HL-60/S4 treated with retinoic acid at 250 ng/mL for 4 days and 3 days (cell line): ENCODE measurements around the gene IL27RA.

Experiments used
- in situ Hi-C: fragments of 300-500 bp; cut with MboI; formaldehyde crosslinking; loops from 2 replicates; pipeline ENCODE4 v1.7.0; 2022; ENCODE audit warnings: low sequenced_read_pairs

IL27RA gene

GRCh38 chr19:14031719-14032480, at the start of gene IL27RA:
TSS of gene IL27RA (plus strand) at chr19:14031762. CDS start at chr19:14031873, 111 bp downstream.
- in situ Hi-C loops, result no loop called here

DNA sequence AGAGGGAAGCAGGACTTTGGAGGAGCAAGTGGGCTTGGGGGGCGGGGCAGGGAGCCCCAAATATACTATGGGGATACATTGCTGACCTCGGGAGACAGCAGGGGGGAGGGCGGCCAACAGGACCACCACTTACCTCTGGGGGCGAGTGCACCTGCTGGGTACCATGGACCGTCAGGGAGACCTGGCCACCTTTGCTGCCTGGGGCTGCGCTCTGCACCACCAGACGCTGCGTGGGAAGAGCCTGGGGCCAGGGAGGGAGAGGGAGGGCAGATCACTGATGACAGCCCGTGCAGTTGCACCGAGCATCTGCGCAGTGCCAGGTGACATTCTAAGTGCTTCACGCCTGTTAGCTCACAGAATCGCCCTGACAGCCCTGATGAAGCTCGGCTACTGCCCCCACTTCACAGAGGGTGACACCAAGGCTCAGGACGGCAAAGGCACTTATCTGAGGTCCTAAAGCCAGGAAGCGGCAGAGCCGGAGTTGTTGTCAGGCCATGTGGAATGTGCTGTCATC, 49.5 kb upstream of the IL27RA start:
- in situ Hi-C loops, result no loop called here

DNA sequence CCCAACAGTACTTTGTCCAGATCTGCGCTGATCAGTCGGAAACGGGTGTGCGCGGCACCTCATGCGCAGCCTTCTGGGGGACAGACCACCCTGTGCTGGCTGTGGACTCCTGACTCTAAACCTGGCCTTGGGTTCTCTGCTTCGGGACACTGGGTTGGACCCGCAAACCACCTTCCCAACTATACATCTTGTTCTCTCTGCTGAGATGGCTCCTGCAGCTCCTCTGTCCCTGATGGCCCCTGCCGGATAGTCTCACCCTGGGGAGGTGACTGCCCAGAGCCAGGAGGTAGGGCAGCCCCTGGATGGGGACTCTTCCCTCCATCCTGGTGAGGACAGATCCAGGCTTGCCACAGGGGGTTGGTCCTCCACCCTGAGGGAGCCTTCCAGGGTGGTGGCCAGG, 48.8 kb upstream of the IL27RA start:
- in situ Hi-C loops, result no loop called here

DNA sequence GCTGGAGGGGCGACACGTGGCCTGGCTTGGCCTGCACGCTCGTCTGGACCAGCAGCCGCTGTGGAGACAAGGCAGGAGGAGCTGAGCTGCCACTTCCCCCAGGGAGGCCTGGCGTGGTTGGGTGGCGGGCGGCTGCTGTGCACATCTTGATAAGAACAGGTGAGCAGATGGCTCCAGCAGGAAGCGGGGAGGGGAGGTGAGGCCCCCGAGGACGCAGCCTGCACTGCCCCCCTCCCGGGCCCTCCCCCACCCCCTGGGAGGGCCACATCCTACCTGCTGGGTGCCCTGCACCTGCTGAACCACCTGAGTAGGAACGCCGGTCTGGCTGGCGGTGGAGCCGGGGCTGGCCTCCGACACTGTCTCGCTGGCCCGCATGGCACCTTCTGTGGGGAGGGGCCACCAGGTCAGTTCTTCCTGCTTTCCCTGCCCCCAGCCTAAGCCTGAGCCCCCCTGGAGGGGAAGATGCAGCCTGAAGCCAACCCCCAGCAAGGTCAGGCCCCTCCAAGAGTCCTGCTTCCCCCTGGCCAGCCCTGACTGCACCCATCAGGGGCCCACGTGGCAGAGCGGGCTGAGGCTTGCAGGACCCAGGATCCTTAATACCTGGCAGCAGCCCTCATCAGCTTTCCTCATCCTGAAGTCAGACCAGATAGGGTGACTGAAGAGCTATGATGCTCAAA, 48.2 kb upstream of the IL27RA start:
- in situ Hi-C loops, result no loop called here

- in situ Hi-C loops, result no loop called here
Measured at GRCh38 chr19:13984186-13984585, 47.4 kb upstream of the IL27RA start.

DNA sequence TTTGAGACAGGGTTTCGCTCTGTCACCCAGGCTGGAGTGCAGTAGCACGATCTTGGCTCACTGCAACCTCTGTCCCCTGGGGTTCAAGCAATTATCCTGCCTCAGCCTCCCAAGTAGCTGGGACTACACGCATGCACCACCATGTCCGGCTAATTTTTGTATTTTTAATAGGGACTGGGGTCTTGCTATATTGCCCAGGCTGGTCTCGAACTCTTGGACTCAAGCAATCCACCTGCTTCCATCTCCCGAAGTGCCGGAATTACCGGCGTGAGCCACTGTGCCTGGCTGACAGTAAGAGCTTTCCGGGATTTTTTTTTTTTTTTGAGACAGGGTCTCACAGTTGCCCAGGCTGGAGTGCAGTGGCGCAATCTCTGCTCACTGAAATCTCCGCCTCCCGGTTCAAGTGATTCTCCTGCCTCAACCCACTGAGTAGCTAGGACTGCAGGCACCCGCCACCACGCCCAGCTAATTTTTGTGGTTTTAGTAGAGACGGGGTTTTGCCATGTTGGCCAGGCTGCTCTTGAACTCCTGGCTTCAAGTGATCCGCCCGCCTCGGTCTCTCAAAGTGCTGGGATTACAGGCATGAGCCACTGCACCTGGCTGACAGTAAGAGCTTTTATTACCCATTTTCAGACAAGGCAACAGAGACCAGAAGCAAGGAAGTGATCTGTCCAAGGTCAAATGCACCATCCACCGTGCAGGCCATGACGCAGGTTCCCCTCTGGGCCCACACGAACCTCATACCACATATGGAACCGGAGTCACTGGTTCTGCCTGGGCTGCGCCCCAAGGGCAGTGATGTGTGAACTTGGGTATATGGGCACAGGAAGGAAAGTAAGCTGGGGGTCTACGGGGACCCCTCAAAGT, 46.5 kb upstream of the IL27RA start:
- in situ Hi-C loops, result no loop called here

- in situ Hi-C loops, result no loop called here
Measured at GRCh38 chr19:13985771-13986347, 45.7 kb upstream of the IL27RA start.

- in situ Hi-C loops, result no loop called here
Measured at GRCh38 chr19:13986348-13986904, 45.1 kb upstream of the IL27RA start.

- in situ Hi-C loops, result no loop called here
Measured at GRCh38 chr19:13987101-13987890, 44.3 kb upstream of the IL27RA start.

GRCh38 chr19:13989487-13989886, 42.1 kb upstream of the IL27RA start:
- in situ Hi-C loops, result no loop called here

- in situ Hi-C loops, result no loop called here
Measured at GRCh38 chr19:13990085-13990484, 41.5 kb upstream of the IL27RA start.

GRCh38 chr19:13992025-13992424, 39.5 kb upstream of the IL27RA start:
- in situ Hi-C loops, result no loop called here

GRCh38 chr19:13993590-13994300, 37.8 kb upstream of the IL27RA start:
- in situ Hi-C loops, result no loop called here

DNA sequence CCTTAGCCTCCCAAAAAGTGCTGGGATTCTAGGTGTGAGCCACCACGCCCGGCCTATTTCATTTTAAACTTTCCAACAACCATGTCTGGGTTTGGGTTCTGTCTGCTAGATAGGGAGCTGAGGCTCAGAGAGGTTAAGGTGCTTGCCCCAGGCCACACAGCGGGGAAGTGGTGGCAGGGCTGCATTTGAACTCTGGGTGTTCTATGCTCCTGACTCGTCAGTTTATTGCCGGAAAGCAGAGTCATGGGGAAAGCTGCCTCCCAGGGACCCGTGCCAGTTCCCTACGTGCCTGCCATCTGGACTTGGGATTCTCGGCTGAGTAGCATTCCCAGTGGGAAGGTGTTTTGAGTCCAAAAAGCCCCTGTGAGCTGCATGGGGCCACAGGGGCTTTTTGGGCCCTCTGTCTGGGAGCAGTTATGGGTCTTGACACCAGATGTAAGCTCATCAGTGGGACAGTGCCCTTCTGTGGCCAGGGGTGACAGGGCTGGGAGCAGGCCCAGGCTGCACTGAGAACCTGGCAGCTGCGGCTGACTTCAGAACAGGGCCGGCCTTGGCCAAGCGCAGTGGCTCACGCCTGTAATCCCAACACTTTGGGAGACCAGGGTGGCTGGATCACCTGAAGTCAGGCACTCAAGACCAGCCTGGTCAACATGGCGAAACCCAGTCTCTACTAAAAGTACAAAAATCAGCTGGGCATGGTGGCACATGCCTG, 36.4 kb upstream of the IL27RA start:
- in situ Hi-C loops, result no loop called here

DNA sequence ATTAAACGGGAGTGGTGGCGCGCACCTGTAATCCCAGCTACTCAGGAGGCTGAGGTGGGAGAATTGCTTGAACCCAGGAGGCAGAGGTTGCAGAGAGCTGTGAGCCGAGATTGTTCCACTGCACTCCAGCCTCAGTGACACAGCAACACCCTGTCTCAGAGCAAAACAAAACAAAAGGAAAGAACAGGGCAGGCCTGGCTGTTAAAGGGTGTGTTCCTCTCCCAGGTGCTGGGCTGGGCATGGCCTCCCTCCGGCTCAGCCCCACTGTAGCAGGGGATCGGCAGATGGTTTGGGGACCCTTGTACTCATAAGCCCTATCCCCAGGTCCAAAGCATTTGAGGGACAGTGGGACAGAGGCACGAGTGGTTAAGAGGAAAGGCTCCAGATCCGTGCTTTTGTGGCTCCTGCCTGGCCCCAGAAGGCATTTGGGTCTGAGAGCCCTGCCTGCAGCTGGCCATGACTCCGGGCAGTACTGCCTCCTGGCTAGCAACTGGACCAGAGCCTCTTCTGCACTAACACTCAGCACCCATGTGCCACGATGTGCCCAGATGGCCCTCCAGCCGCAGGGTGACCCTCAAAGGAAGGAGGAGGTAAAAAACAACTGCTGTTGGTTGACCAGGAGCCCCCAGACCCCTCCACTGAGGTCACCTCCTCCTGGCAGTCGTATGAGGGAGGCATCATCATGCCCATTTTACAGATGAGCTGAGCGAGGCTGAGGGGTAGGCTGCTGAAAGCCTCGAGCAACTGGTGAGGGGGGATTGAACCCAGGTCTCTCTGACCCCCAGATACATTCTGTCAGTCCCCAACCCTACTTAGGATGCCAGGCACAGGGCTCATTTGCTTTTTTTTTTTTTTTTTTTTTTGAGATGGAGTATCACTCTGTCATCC, 35.4 kb upstream of the IL27RA start:
- in situ Hi-C loops, result no loop called here

- in situ Hi-C loops, result no loop called here
Measured at GRCh38 chr19:13996928-13997630, 34.5 kb upstream of the IL27RA start.

- in situ Hi-C loops, result no loop called here
Measured at GRCh38 chr19:13997631-13997962, 34.0 kb upstream of the IL27RA start.
